ENCODE measurements around the gene LHPP.

DNA sequence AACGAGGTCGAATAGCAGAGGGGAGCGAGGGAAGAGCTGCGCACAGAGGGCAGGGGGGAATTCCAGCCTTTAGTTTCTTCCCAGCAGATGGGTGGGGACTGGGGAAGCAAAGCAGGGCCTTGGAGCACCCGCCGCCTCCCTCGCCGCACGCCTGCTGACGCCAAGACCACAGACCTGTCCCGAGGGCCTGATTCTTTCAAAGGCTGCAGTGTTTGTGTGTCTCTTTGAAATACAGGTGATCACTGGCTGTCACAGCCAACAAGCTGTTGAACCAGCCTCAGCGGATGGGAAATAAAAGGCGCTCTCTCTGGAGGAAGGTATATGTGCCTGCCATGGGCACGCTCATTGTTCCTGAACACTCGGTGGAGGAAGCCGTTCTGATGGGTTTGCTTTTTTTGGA is 163.3 kb downstream of the LHPP start:
- no peak for TF ChIP-seq POLR2A (IDR thresholded peaks at IDR 0.05; ENCODE audit: low read depth, low read length)
- TF ChIP-seq TAF1 (IDR thresholded peaks at IDR 0.05; ENCODE audit: borderline replicate concordance, low read depth, low read length) = no peak
- no peak for TF ChIP-seq POLR2AphosphoS5 (IDR thresholded peaks at IDR 0.05; ENCODE audit: low read depth, low read length)

Data from GM12892 (cell line).